ENCODE results near the gene CHRNA5.
A peak's percentile ranks its signal among the peaks of the same experiment; 100 is the strongest.

Gene CHRNA5

GRCh38 chr15:78620527-78621421, 55.5 kb downstream of the CHRNA5 start, which contains the start of gene CHRNA3:
Gene CHRNA3 (minus strand): TSS chr15:78620996. CDS start chr15:78620794, 202 bp downstream.
- no peak for DNase-seq (ENCODE audit: low read depth)

- no peak for DNase-seq (ENCODE audit: low read depth)
Measured at GRCh38 chr15:78621810-78622402, 56.6 kb downstream of the CHRNA5 start.

- DNase-seq (ENCODE audit: low read depth): no peak
Measured at GRCh38 chr15:78623786-78624497, 58.6 kb downstream of the CHRNA5 start.

- no peak for DNase-seq (ENCODE audit: low read depth)
Measured at GRCh38 chr15:78624651-78625590, 59.6 kb downstream of the CHRNA5 start.

GRCh38 chr15:78625606-78626280, 60.4 kb downstream of the CHRNA5 start:
- no peak for DNase-seq (ENCODE audit: low read depth)

GRCh38 chr15:78626381-78626995, 61.2 kb downstream of the CHRNA5 start:
- no peak for DNase-seq (ENCODE audit: low read depth)

- no peak for DNase-seq (ENCODE audit: low read depth)
Measured at GRCh38 chr15:78627348-78627747, 62.0 kb downstream of the CHRNA5 start.

- DNase-seq (ENCODE audit: low read depth): no peak
Measured at GRCh38 chr15:78628227-78628626, 62.9 kb downstream of the CHRNA5 start.

- no peak for DNase-seq (ENCODE audit: low read depth)
Measured at GRCh38 chr15:78629031-78629715, 63.9 kb downstream of the CHRNA5 start.

- no peak for DNase-seq (ENCODE audit: low read depth)
Measured at GRCh38 chr15:78629716-78630065, 64.4 kb downstream of the CHRNA5 start.

- no peak for DNase-seq (ENCODE audit: low read depth)
Measured at GRCh38 chr15:78630886-78631633, 65.7 kb downstream of the CHRNA5 start.

GRCh38 chr15:78633348-78633747, 68.0 kb downstream of the CHRNA5 start:
- no peak for DNase-seq (ENCODE audit: low read depth)

GRCh38 chr15:78634210-78635145, 69.2 kb downstream of the CHRNA5 start:
- no peak for DNase-seq (ENCODE audit: low read depth)

GRCh38 chr15:78635346-78635745, 70.0 kb downstream of the CHRNA5 start:
- no peak for DNase-seq (ENCODE audit: low read depth)

GRCh38 chr15:78636378-78636859, 71.1 kb downstream of the CHRNA5 start:
- no peak for DNase-seq (ENCODE audit: low read depth)

GRCh38 chr15:78637776-78638435, 72.6 kb downstream of the CHRNA5 start:
- DNase-seq (ENCODE audit: low read depth): no peak

- DNase-seq (ENCODE audit: low read depth): peak; percentile 21
Measured at GRCh38 chr15:78638658-78639314, 73.5 kb downstream of the CHRNA5 start.
